K562 (cell line): ENCODE data around the gene CXCL12. TPM values are rescaled to one million over a fixed set of nuclear protein-coding genes. Genes with fewer than 3 reads are reported as not detected.

Source experiments
- ATAC-seq: fragments of 200-7000 bp; cut with Tn5 transposase; 3 replicates; pipeline ENCODE4 v1.9.1; 2020; ENCODE audit warnings: moderate library complexity
- BruUV-seq: library from RNA; stranded (reverse); fragments of 400-500 nt; replicated peaks from 2 replicates; lab custom pipeline; 2021; lab: Mats Ljungman, UMichigan
- CTCF ChIA-PET: fragments of 300-600 bp; formaldehyde crosslinking; extraction: SDS; loops from one replicate; lab custom pipeline; 2021; ENCODE audit warnings: low intra/inter-chr PET ratio; lab: Yijun Ruan, JAX
- POLR2A ChIA-PET: fragments of 300-600, 350-650 bp; sonication (Branson Sonifier 250); formaldehyde crosslinking; extraction: SDS; loops from one replicate; lab custom pipeline; 2021; ENCODE audit warnings: antibody characterized with exemption, inconsistent platforms; lab: Yijun Ruan, JAX
- DNase-seq, 4 experiments: peaks; one replicate each; pipeline versions ENCODE4 v3.0.0 to v3.0.0-alpha.2; 2011 to 2018; ENCODE audit warnings: low spot score in 3 of 4, mixed read lengths in 3 of 4; ENCODE audit errors: extremely low read depth in 1 of 4
- FAIRE-seq: peaks from 2 replicates; lab custom pipeline; 2011; peaks lifted over from hg19 to GRCh38; lab: Jason Lieb, UNC
- H2AFZ ChIP-seq: 2 replicates; pipeline ENCODE4 v1.6.0; 2011; ENCODE audit warnings: low read depth, low read length, control low read depth, inconsistent platforms
- H3K27ac ChIP-seq: fragments of 200-600 bp; 3 replicates; pipeline ENCODE4 v1.8.0; 2011; ENCODE audit warnings: low read depth, mild to moderate bottlenecking, control low read depth, inconsistent platforms, low read length, moderate library complexity, mixed read lengths; ENCODE audit errors: extremely low read depth
- H3K27me3 ChIP-seq, 2 experiments: fragments of 300-600 bp in 1 of 2; 2 replicates in 1 of 2; 3 replicates in 1 of 2; pipeline versions ENCODE4 v1.6.0 to v1.8.0; 2011; ENCODE audit warnings: inconsistent platforms in 2 of 2, low read length in 2 of 2, mild to moderate bottlenecking in 1 of 2, mixed read lengths in 1 of 2, moderate library complexity in 1 of 2; ENCODE audit not compliant: control insufficient read depth in 2 of 2, insufficient read depth in 2 of 2
- H3K36me3 ChIP-seq: fragments of 300-600 bp; 3 replicates; pipeline ENCODE4 v1.8.0; 2011; ENCODE audit warnings: mild to moderate bottlenecking, low read length, inconsistent platforms; ENCODE audit not compliant: control insufficient read depth, insufficient read depth
- H3K4me1 ChIP-seq, 2 experiments: fragments of 200-600 bp in 1 of 2; replicated peaks in 1 of 2; 2 replicates in 1 of 2; 3 replicates in 1 of 2; pipeline versions ENCODE4 v1.5.1 to v1.8.0; 2011; ENCODE audit warnings: inconsistent platforms in 2 of 2, low read length in 2 of 2, mild to moderate bottlenecking in 1 of 2, mixed read lengths in 1 of 2, moderate library complexity in 1 of 2; ENCODE audit not compliant: control insufficient read depth in 2 of 2, insufficient read depth in 2 of 2
- H3K4me2 ChIP-seq: 2 replicates; pipeline ENCODE4 v1.6.1; 2011; ENCODE audit warnings: low read length, control low read depth, inconsistent platforms, mixed read lengths; ENCODE audit not compliant: insufficient read depth
- H3K4me3 ChIP-seq: fragments of 200-600 bp; sonication (generic), shearing (Covaris generic); 2 replicates; pipeline ENCODE4 v1.5.1; 2016; ENCODE audit warnings: control low read depth, inconsistent platforms
- H3K79me2 ChIP-seq: fragments of 200-600 bp; 3 replicates; pipeline ENCODE4 v1.8.0; 2011; ENCODE audit warnings: low read length, inconsistent platforms; ENCODE audit not compliant: control insufficient read depth, insufficient read depth
- H3K9ac ChIP-seq, 2 experiments: 2 replicates each; pipeline versions ENCODE4 v1.6.0 to v1.6.1; 2011; ENCODE audit warnings: low read depth in 2 of 2, low read length in 2 of 2, control low read depth in 1 of 2, inconsistent platforms in 1 of 2, mild to moderate bottlenecking in 1 of 2, mixed read lengths in 1 of 2; ENCODE audit not compliant: insufficient read depth in 1 of 2
- H3K9me1 ChIP-seq: one replicate; pipeline ENCODE4 v1.6.0; 2011; ENCODE audit warnings: inconsistent platforms, mild to moderate bottlenecking, low read length, moderate library complexity; ENCODE audit not compliant: control insufficient read depth, insufficient read depth
- H3K9me3 ChIP-seq: replicated peaks from 2 replicates; pipeline ENCODE4 v1.5.1; 2011; ENCODE audit warnings: low read depth, low read length, inconsistent platforms; ENCODE audit not compliant: control insufficient read depth, insufficient read depth
- H4K20me1 ChIP-seq: replicated peaks from 2 replicates; pipeline ENCODE4 v1.6.1; 2011; ENCODE audit warnings: low read length, inconsistent platforms, mixed read lengths; ENCODE audit not compliant: control insufficient read depth, insufficient read depth
- BRF1 ChIP-seq: IDR thresholded peaks from 3 replicates; pipeline ENCODE4 v1.6.1; 2011; ENCODE audit warnings: borderline replicate concordance, mild to moderate bottlenecking; ENCODE audit not compliant: insufficient read length; ENCODE audit errors: extremely low read depth
- EZH2 ChIP-seq: IDR thresholded peaks from 2 replicates; pipeline ENCODE4 v1.6.1; 2012; ENCODE audit warnings: low read depth, mild to moderate bottlenecking, inconsistent platforms, low read length, borderline replicate concordance
- PPARD ChIP-seq: fragments of 250-450 bp; sonication (Bioruptor Pico); IDR thresholded peaks from 2 replicates; pipeline ENCODE4 v1.8.0; 2022; ENCODE audit warnings: inconsistent platforms, mild to moderate bottlenecking, moderate library complexity
- YY1 ChIP-seq, 3 experiments: IDR thresholded peaks; 2 replicates each; pipeline ENCODE4 v1.6.1; 2011; ENCODE audit warnings: low read length in 2 of 3, mild to moderate bottlenecking in 2 of 3, moderate library complexity in 2 of 3, borderline replicate concordance in 1 of 3, control low read depth in 1 of 3, low read depth in 1 of 3; ENCODE audit not compliant: insufficient read depth in 3 of 3, insufficient replicate concordance in 2 of 3, control insufficient read depth in 1 of 3, insufficient read length in 1 of 3; ENCODE audit errors: extremely low read depth in 1 of 3
- WGBS: fragments of 100-300 bp; shearing (Covaris generic); methylation state at CpG from one replicate; pipeline ENCODE4 v1.1.6; 2016; ENCODE audit warnings: low coverage, mixed read lengths; ENCODE audit not compliant: insufficient coverage; ENCODE audit errors: missing lambda C conversion rate; 5-methylcytosine and 5-hydroxymethylcytosine counted together
- in situ Hi-C: fragments of 300-500 bp; cut with MboI; formaldehyde crosslinking; loops from 4 replicates; pipeline ENCODE4 v1.15.0; 2018; ENCODE audit warnings: inconsistent platforms, mixed read lengths
- intact Hi-C: fragments of 100-400 bp; cut with micrococcal nuclease; formaldehyde crosslinking; loops from 2 replicates; pipeline ENCODE4 v1.14.2; 2022
- polyA plus RNA-seq, 8 experiments: library from polyadenylated mRNA; depleted of rRNA in 4 of 8; stranded (reverse) in 5 of 8; unstranded in 3 of 8; fragments of >200 nt; fragmentation: Nextera tagmentation in 2 of 8; fragmentation: Illumina TruSeq in 1 of 8; extraction: Ambion mirVana in 2 of 8; extraction: Trizol in 1 of 8; gene quantifications; 2 replicates each; pipeline versions ENCODE4 v1.2.1 to v1.2.3, GENCODE V29; 2011 to 2014; ENCODE audit warnings: inconsistent platforms in 1 of 8, missing spikeins in 1 of 8
- total RNA-seq, 7 experiments: library from RNA; depleted of rRNA in 6 of 7; stranded (reverse); fragments of >200 nt in 6 of 7; fragmentation: Illumina TruSeq in 2 of 7; extraction: Trizol in 2 of 7; gene quantifications; 2 replicates each; pipeline versions ENCODE4 v1.2.1 to v1.2.3, GENCODE V29; 2011 to 2021; ENCODE audit warnings: low replicate concordance in 1 of 7
- TF ChIP-seq, protein P1 (sequence below): fragments of 250-450 bp; sonication (Bioruptor Pico); IDR thresholded peaks from 2 replicates; pipeline ENCODE4 v1.5.0; 2021
- TF ChIP-seq, protein P2 (sequence below): fragments of 450-650 bp; IDR thresholded peaks from 2 replicates; pipeline ENCODE4 v1.6.1; 2016; ENCODE audit warnings: antibody characterized with exemption
- TF ChIP-seq, protein P3 (sequence below), 2 experiments: fragments of 450-650 bp in 1 of 2; sonication (generic) in 1 of 2; formaldehyde crosslinking in 1 of 2; IDR thresholded peaks; 2 replicates each; pipeline versions ENCODE4 v1.7.1 to v1.9.0; 2016 to 2022; ENCODE audit warnings: inconsistent platforms in 1 of 2, mild to moderate bottlenecking in 1 of 2, missing genetic modification reagents in 1 of 2

CXCL12 gene
- total and polyA plus RNA-seq, 9 of the 15 experiments (the other 6 are each of a cell fraction or from before 2014, with no cell fraction given): 0.18 TPM; not detected in 8

DNA sequence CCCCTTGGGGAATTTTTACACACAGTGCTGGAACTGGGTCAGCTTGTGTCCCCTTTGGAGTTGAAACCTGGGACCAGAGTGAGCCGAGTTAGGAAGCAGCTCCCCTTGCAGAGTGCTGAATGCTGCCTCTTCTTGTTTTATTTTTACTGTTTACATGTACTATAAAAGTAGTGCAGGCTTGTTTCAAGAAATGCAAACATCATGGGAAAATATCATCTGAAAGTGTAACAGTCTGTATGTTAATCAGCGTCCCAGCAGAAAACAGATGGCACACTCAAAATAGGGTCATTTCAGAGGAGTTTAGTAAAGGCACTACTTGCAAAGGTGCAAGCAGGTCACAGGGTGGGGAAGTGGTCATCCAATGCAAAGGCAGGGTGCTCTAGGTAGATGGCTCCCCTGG, 30.1 kb downstream of the CXCL12 start:
- CTCF ChIA-PET: no interaction called here
- TF ChIP-seq, protein P1, sequence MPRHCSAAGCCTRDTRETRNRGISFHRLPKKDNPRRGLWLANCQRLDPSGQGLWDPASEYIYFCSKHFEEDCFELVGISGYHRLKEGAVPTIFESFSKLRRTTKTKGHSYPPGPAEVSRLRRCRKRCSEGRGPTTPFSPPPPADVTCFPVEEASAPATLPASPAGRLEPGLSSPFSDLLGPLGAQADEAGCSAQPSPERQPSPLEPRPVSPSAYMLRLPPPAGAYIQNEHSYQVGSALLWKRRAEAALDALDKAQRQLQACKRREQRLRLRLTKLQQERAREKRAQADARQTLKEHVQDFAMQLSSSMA (CRISPR knock-in tag): no peak
- no peak for TF ChIP-seq PPARD (CRISPR knock-in tag)
- TF ChIP-seq, protein P2, sequence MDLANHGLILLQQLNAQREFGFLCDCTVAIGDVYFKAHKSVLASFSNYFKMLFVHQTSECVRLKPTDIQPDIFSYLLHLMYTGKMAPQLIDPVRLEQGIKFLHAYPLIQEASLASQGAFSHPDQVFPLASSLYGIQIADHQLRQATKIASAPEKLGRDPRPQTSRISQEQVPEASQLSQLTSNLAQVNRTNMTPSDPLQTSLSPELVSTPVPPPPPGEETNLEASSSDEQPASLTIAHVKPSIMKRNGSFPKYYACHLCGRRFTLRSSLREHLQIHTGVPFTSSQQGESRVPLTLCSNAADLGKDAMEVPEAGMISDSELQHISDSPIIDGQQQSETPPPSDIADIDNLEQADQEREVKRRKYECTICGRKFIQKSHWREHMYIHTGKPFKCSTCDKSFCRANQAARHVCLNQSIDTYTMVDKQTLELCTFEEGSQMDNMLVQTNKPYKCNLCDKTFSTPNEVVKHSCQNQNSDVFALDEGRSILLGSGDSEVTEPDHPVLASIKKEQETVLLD: no peak
- no peak for TF ChIP-seq YY1 (IDR thresholded peaks at IDR 0.05; ENCODE audit: borderline replicate concordance in 1 of 3, control insufficient read depth in 1 of 3, extremely low read depth in 1 of 3, insufficient read depth in 3 of 3, insufficient read length in 1 of 3, insufficient replicate concordance in 2 of 3, low read depth in 1 of 3, low read length in 2 of 3)
- TF ChIP-seq EZH2: no peak
- TF ChIP-seq, protein P3, sequence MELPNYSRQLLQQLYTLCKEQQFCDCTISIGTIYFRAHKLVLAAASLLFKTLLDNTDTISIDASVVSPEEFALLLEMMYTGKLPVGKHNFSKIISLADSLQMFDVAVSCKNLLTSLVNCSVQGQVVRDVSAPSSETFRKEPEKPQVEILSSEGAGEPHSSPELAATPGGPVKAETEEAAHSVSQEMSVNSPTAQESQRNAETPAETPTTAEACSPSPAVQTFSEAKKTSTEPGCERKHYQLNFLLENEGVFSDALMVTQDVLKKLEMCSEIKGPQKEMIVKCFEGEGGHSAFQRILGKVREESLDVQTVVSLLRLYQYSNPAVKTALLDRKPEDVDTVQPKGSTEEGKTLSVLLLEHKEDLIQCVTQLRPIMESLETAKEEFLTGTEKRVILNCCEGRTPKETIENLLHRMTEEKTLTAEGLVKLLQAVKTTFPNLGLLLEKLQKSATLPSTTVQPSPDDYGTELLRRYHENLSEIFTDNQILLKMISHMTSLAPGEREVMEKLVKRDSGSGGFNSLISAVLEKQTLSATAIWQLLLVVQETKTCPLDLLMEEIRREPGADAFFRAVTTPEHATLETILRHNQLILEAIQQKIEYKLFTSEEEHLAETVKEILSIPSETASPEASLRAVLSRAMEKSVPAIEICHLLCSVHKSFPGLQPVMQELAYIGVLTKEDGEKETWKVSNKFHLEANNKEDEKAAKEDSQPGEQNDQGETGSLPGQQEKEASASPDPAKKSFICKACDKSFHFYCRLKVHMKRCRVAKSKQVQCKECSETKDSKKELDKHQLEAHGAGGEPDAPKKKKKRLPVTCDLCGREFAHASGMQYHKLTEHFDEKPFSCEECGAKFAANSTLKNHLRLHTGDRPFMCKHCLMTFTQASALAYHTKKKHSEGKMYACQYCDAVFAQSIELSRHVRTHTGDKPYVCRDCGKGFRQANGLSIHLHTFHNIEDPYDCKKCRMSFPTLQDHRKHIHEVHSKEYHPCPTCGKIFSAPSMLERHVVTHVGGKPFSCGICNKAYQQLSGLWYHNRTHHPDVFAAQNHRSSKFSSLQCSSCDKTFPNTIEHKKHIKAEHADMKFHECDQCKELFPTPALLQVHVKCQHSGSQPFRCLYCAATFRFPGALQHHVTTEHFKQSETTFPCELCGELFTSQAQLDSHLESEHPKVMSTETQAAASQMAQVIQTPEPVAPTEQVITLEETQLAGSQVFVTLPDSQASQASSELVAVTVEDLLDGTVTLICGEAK (IDR thresholded peaks at IDR 0.05): no peak
- TF ChIP-seq, protein P3 (CRISPR knock-in tag; IDR thresholded peaks at IDR 0.05): no peak
- no peak for TF ChIP-seq BRF1

More for the DNA sequence above, 30.1 kb downstream of the CXCL12 start:
- Histone ChIP-seq H3K4me1 (no peaks in the 10 kb centered on the region), H3K36me3 (no peaks in the 10 kb centered on the region), H3K27ac (no peak overlapping the region), H3K9ac (no peak overlapping the region), H3K79me2 (no peaks in the 10 kb centered on the region), H4K20me1 (no peaks in the 10 kb centered on the region), H3K4me3 (no peak overlapping the region), H2AFZ (no peak overlapping the region), H3K9me3 (no peaks in the 10 kb centered on the region), H3K9me1 (no peaks in the 10 kb centered on the region), H3K4me2 (no peak overlapping the region), H3K27me3 (peaks cover 8 to 49% of the 10 kb centered on the region in 2 experiments; a peak in 3 of 5 replicates)
- in situ Hi-C loops: no loop called here
- WGBS: 0% methylated on average over 2 of the region's 2 CpGs
- no peak for DNase-seq
- no peak for FAIRE-seq
- ATAC-seq: no peak
- BruUV-seq: no TSS peak
- intact Hi-C loops: no loop called here
- POLR2A ChIA-PET: no interaction called here
